CD4-positive, alpha-beta T cell (primary cell): ENCODE results near the gene CCDC89. TPM values are rescaled to one million over a fixed set of nuclear protein-coding genes. Genes with fewer than 3 reads are reported as not detected.

Experiments
- ATAC-seq: fragments of 200-7000 bp; cut with Tn5 transposase; one replicate; pipeline ENCODE4 v1.10.0; 2022; ENCODE audit warnings: mild to moderate bottlenecking; ENCODE audit not compliant: poor library complexity
- CTCF ChIA-PET: fragments of 350-600 bp; sonication (Branson Sonifier 250); formaldehyde crosslinking; loops from one replicate; lab custom pipeline; 2021; ENCODE audit warnings: antibody characterized with exemption, inconsistent platforms; lab: Charles Lee
- POLR2A ChIA-PET: fragments of 350-600 bp; sonication (Branson Sonifier 250); formaldehyde crosslinking; loops from one replicate; lab custom pipeline; 2021; ENCODE audit warnings: antibody characterized with exemption, inconsistent platforms; lab: Charles Lee
- DNase-seq, 14 experiments: peaks; one replicate each; pipeline ENCODE4 v3.0.0-alpha.2; 2013 to 2020; ENCODE audit warnings: mixed read lengths in 2 of 14
- H3K27ac ChIP-seq, 2 donors: one replicate each; pipeline versions ENCODE4 v1.5.1 to v1.7.0; 2013; ENCODE audit warnings: low read length in 2 of 2, low read depth in 1 of 2, mild to moderate bottlenecking in 1 of 2
- H3K27me3 ChIP-seq, 2 experiments: 1 replicate in 1 of 2; 2 replicates in 1 of 2; pipeline versions ENCODE4 v1.6.1 to v1.7.0; 2013; ENCODE audit warnings: low read length in 2 of 2, control low read depth in 1 of 2, mild to moderate bottlenecking in 1 of 2, moderate library complexity in 1 of 2; ENCODE audit not compliant: insufficient read depth in 2 of 2, control insufficient read depth in 1 of 2
- H3K36me3 ChIP-seq: one replicate; pipeline ENCODE4 v1.6.1; 2013; ENCODE audit warnings: low read length, control low read depth; ENCODE audit not compliant: insufficient read depth
- H3K4me1 ChIP-seq: one replicate; pipeline ENCODE4 v1.6.1; 2013; ENCODE audit warnings: low read length, control low read depth; ENCODE audit not compliant: insufficient read depth
- H3K4me3 ChIP-seq: one replicate; pipeline ENCODE4 v1.5.1; 2013; ENCODE audit warnings: mild to moderate bottlenecking, low read length, moderate library complexity
- H3K9me3 ChIP-seq, 2 experiments: 1 replicate in 1 of 2; 2 replicates in 1 of 2; pipeline versions ENCODE4 v1.6.1 to v1.7.0; 2013; ENCODE audit warnings: low read length in 2 of 2, mild to moderate bottlenecking in 2 of 2, control low read depth in 1 of 2, moderate library complexity in 1 of 2; ENCODE audit not compliant: control insufficient read depth in 1 of 2, insufficient read depth in 1 of 2
- H3K27ac Mint-ChIP-seq: one replicate; pipeline ENCODE4 v1.8.0; 2020; ENCODE audit warnings: mixed read lengths
- H3K27me3 Mint-ChIP-seq: one replicate; pipeline ENCODE4 v1.8.0; 2021; ENCODE audit warnings: mixed read lengths
- H3K36me3 Mint-ChIP-seq: one replicate; pipeline ENCODE4 v1.8.0; 2021; ENCODE audit warnings: low read depth, mixed read lengths
- H3K4me1 Mint-ChIP-seq: one replicate; pipeline ENCODE4 v1.8.0; 2021; ENCODE audit warnings: low read depth, mixed read lengths
- H3K4me3 Mint-ChIP-seq: one replicate; pipeline ENCODE4 v1.8.0; 2020; ENCODE audit warnings: mild to moderate bottlenecking, mixed read lengths
- H3K9me3 Mint-ChIP-seq: one replicate; pipeline ENCODE4 v1.8.0; 2020; ENCODE audit warnings: mixed read lengths
- CTCF ChIP-seq: fragments of 200-600 bp; IDR thresholded peaks from one replicate; pipeline ENCODE4 v1.8.0; 2022; ENCODE audit warnings: antibody characterized with exemption, mild to moderate bottlenecking
- intact Hi-C, 2 experiments: fragments of 100-400 bp; cut with DNase I in 1 of 2; cut with micrococcal nuclease in 1 of 2; formaldehyde crosslinking; loops; one replicate each; pipeline versions ENCODE4 v1.15.1 to v1.9.0; 2023 to 2025; cut with DNase I, micrococcal nuclease
- total RNA-seq, 174 experiments: library from RNA in 2 of 174; stranded (reverse) in 2 of 174; gene quantifications; one replicate each; pipeline ENCODE4 v1.2.3 and lab custom pipeline; 2021 to 2026

Gene CCDC89
- total RNA-seq, 2 experiments from 2014 or later, result not detected

- no peaks in the 10 kb centered on the region for H3K27me3 Mint-ChIP-seq
- ChIA-PET POLR2A (interaction anchor here (0.6 to 8.8 kb wide), 3 partner anchors 10 to 102 kb away, joined by 3 to 136 read pairs (median 84); partner anchors contain the start of genes CREBZF, DLG2 and TMEM126B), CTCF (no interaction called here)
- no peak overlapping the region for H3K4me3 ChIP-seq
- H3K9me3 Mint-ChIP-seq, result no peaks in the 10 kb centered on the region
- H3K4me3 Mint-ChIP-seq, result no peak overlapping the region
- intact Hi-C loops, result no loop called here
- DNase-seq, result no peak
- H3K27me3 ChIP-seq, result no peaks in the 10 kb centered on the region
- no peak overlapping the region for H3K27ac Mint-ChIP-seq
- no peak for TF ChIP-seq CTCF
- H3K4me1 Mint-ChIP-seq, result peaks cover 62% of the 10 kb centered on the region
- peaks cover 36% of the 10 kb centered on the region for H3K36me3 ChIP-seq
- peaks cover 20% of the 10 kb centered on the region for H3K4me1 ChIP-seq
- H3K36me3 Mint-ChIP-seq, result peaks cover 47% of the 10 kb centered on the region
- H3K27ac ChIP-seq, result no peak overlapping the region
- no peak for ATAC-seq
- no peaks in the 10 kb centered on the region for H3K9me3 ChIP-seq
These were observed 34.9 kb downstream of the CCDC89 start for GRCh38 chr11:85651118-85651517.

- intact Hi-C loops, result loop anchor here (1.0 to 5.0 kb wide), 6 partner anchors 15 to 655 kb away; partner anchors contain the start of genes EED (in 1 of the 2), HIKESHI (in 1 of the 2) and TMEM126B (in 1 of the 2)
- Mint-ChIP-seq H3K9me3 (no peaks in the 10 kb centered on the region), H3K36me3 (peaks cover 22% of the 10 kb centered on the region), H3K4me3 (peak within 1 kb of the TSS; percentile 97), H3K4me1 (peaks cover 44% of the 10 kb centered on the region), H3K27me3 (peaks cover 23% of the 10 kb centered on the region), H3K27ac (peak within 1 kb of the TSS; percentile 89)
- Histone ChIP-seq H3K9me3 (no peaks in the 10 kb centered on the region), H3K4me1 (peaks cover 20% of the 10 kb centered on the region), H3K4me3 (peak within 1 kb of the TSS; percentile 84), H3K27ac (peak within 1 kb of the TSS; percentile 77 to 84), H3K27me3 (peaks cover 0 to 8% of the 10 kb centered on the region in 2 experiments), H3K36me3 (peaks cover 16% of the 10 kb centered on the region)
- ChIA-PET CTCF (interaction anchor here (0.5 to 2.6 kb wide), 4 partner anchors 10 to 22 kb away, joined by 3 to 9 read pairs (median 3); no protein-coding TSS in a partner anchor), POLR2A (interaction anchor here (0.6 to 8.8 kb wide), 23 partner anchors 8 to 655 kb away, joined by 3 to 136 read pairs (median 4); partner anchors contain the start of genes CREBZF, DLG2, EED and HIKESHI)
- no peak for TF ChIP-seq CTCF
- DNase-seq (peak; percentile 81 to 95 (median 88)), ATAC-seq (peak; percentile 99)
These were observed 38.2 kb downstream of the CCDC89 start, which contains the start of gene TMEM126A for GRCh38 chr11:85647604-85648299. Gene TMEM126A, plus strand, starts transcription at chr11:85647967. Its CDS starts 2,289 bp downstream, at chr11:85650256.

GRCh38 chr11:85647078-85647477, 38.9 kb downstream of the CCDC89 start:
- H3K9me3 ChIP-seq, result no peaks in the 10 kb centered on the region
- peak overlapping the region; percentile 77 to 84 for H3K27ac ChIP-seq
- H3K36me3 ChIP-seq, result peaks cover 15% of the 10 kb centered on the region
- peaks cover 39% of the 10 kb centered on the region for H3K4me1 Mint-ChIP-seq
- POLR2A ChIA-PET, result interaction anchor here (0.7 to 8.8 kb wide), 18 partner anchors 9 to 655 kb away, joined by 3 to 136 read pairs (median 4); partner anchors contain the start of genes CREBZF, DLG2, EED and HIKESHI
- ATAC-seq (no peak), DNase-seq (no peak)
- CTCF ChIA-PET, result interaction anchor here (1.1 to 2.6 kb wide), 2 partner anchors 9 to 17 kb away, joined by 3 to 9 read pairs; no protein-coding TSS in a partner anchor
- H3K36me3 Mint-ChIP-seq, result peaks cover 17% of the 10 kb centered on the region
- peak overlapping the region; percentile 89 for H3K27ac Mint-ChIP-seq
- peaks cover 29% of the 10 kb centered on the region for H3K27me3 Mint-ChIP-seq
- peak overlapping the region; percentile 84 for H3K4me3 ChIP-seq
- H3K27me3 ChIP-seq, result peaks cover 0 to 8% of the 10 kb centered on the region in 2 experiments
- H3K4me1 ChIP-seq, result peaks cover 20% of the 10 kb centered on the region
- peak overlapping the region; percentile 97 for H3K4me3 Mint-ChIP-seq
- TF ChIP-seq CTCF, result no peak
- intact Hi-C loops, result loop anchor here (1.0 to 5.0 kb wide), 4 partner anchors 17 to 655 kb away; partner anchors contain the start of genes EED (in 1 of the 2), HIKESHI (in 1 of the 2) and TMEM126B (in 1 of the 2)
- no peaks in the 10 kb centered on the region for H3K9me3 Mint-ChIP-seq
